ENCODE data around the gene STAT4.

Gene STAT4

DNA sequence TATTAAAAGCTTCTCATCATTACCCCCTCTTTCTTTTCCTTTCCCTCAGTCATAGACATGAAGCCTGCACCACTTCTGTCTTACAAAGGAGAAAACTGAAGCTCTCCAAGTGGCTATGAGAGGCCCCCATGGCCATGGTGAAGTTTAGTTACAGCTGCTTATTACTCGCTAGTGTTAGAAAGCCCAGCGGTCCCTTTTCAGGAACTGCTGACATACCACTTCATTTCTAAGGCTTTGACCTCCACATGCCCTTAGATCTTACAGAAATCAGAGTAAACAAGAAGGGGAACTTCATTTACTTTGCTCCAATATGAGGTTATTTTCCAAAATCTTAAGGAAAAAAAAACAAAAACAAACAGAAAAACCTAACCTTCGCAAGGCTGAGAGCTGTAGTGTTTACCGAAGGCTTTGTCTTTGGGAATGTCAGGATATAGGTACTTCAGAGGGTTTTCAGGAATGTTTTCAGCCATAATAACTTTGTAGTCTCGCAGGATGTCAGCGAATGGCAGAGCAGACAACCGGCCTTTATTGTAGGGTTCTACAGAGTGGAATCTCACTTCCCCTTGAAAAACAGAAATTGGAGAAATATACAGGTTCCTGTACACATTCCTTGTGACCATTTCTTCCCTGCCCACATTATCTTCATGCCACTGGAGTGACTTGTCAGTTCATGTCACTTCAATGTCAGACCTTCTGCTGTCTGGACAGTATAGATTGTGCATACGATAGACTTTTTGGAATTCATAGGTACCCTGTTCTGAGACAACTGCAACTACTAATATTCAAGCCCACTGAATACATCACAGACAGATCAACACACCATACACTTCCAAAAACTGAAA lies 118.0 kb downstream of the STAT4 start:
- Histone ChIP-seq H3K27ac (ENCODE audit: extremely low read depth, low read depth, low read length) (no peak overlapping the region), H3K36me3 (ENCODE audit: control insufficient read depth in 2 of 2, insufficient read depth in 1 of 2, low read length in 2 of 2) (no peaks in the 10 kb centered on the region), H3K4me3 (ENCODE audit: low read depth, low read length) (no peak overlapping the region), H3K4me1 (ENCODE audit: control insufficient read depth, insufficient read depth, low read length) (peaks cover 3% of the 10 kb centered on the region; the same call in 1 of the 2 replicates), H3K9me3 (ENCODE audit: control insufficient read depth, insufficient read depth, low read depth, low read length) (no peaks in the 10 kb centered on the region)
- POLR2A ChIA-PET: no interaction called here
- CTCF ChIA-PET: interaction anchor here (0.6 to 1.0 kb wide), 2 partner anchors 123 to 134 kb away, joined by 4 to 6 read pairs; no protein-coding TSS in a partner anchor
- TF ChIP-seq ZNF416 (tag by site-specific recombination; IDR thresholded peaks at IDR 0.05) (no peak), ZNF747 (tag by site-specific recombination; IDR thresholded peaks at IDR 0.05) (no peak), GLI4 (tag by site-specific recombination; IDR thresholded peaks at IDR 0.05) (no peak), ZNF157 (tag by site-specific recombination; IDR thresholded peaks at IDR 0.05) (no peak), ZNF658 (tag by site-specific recombination; IDR thresholded peaks at IDR 0.05) (no peak), ZNF837 (tag by site-specific recombination; IDR thresholded peaks at IDR 0.05) (no peak), ZNF501 (tag by site-specific recombination; IDR thresholded peaks at IDR 0.05) (no peak), KLF7 (tag by site-specific recombination; IDR thresholded peaks at IDR 0.05; ENCODE audit: borderline replicate concordance) (no peak), ZNF76 (tag by site-specific recombination; IDR thresholded peaks at IDR 0.05; ENCODE audit: borderline replicate concordance, low read depth) (no peak), ZNF792 (tag by site-specific recombination; IDR thresholded peaks at IDR 0.05) (no peak), YY1 (tag by site-specific recombination; IDR thresholded peaks at IDR 0.05) (no peak), ZNF510 (tag by site-specific recombination; IDR thresholded peaks at IDR 0.05; ENCODE audit: insufficient replicate concordance) (no peak), ZNF221 (tag by site-specific recombination; IDR thresholded peaks at IDR 0.05; ENCODE audit: borderline replicate concordance) (no peak)
- TF ChIP-seq, protein P1, sequence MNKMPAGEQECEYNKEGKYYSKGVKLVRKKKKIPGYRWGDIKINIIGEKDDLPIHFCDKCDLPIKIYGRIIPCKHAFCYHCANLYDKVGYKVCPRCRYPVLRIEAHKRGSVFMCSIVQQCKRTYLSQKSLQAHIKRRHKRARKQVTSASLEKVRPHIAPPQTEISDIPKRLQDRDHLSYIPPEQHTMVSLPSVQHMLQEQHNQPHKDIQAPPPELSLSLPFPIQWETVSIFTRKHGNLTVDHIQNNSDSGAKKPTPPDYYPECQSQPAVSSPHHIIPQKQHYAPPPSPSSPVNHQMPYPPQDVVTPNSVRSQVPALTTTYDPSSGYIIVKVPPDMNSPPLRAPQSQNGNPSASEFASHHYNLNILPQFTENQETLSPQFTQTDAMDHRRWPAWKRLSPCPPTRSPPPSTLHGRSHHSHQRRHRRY (tag by site-specific recombination; IDR thresholded peaks at IDR 0.05): no peak
- TF ChIP-seq, protein P2, sequence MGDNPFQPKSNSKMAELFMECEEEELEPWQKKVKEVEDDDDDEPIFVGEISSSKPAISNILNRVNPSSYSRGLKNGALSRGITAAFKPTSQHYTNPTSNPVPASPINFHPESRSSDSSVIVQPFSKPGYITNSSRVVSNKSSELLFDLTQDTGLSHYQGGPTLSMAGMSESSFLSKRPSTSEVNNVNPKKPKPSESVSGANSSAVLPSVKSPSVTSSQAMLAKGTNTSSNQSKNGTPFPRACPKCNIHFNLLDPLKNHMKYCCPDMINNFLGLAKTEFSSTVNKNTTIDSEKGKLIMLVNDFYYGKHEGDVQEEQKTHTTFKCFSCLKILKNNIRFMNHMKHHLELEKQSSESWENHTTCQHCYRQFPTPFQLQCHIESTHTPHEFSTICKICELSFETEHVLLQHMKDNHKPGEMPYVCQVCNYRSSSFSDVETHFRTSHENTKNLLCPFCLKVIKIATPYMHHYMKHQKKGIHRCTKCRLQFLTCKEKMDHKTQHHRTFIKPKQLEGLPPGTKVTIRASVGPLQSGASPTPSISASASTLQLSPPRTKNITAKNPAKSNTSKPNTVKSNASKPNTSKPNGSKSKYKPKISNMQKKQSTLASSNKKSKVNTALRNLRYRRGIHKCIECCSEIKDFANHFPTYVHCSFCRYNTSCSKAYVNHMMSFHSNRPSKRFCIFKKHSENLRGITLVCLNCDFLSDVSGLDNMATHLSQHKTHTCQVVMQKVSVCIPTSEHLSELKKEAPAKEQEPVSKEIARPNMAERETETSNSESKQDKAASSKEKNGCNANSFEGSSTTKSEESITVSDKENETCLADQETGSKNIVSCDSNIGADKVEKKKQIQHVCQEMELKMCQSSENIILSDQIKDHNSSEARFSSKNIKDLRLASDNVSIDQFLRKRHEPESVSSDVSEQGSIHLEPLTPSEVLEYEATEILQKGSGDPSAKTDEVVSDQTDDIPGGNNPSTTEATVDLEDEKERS (tag by site-specific recombination; IDR thresholded peaks at IDR 0.05): no peak

DNA sequence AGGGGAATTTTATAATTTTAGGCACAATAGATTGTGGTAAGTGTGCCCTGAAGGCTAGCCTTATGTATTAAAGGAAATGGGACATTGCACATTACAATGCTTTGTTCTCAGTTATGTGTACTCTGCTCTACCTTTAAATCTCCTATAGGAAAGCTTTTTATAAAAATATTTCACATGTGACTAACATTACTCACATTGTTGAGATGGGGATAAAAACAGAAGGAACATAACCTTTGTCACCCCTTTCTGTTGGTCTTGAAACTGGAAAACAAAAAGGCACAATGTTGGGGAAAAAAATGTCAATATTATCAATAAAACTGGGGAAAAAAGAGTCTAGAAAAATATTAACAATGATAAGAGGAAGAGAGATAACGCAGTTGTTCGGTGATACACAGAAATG lies 119.5 kb downstream of the STAT4 start:
- Histone ChIP-seq H3K4me1 (ENCODE audit: control insufficient read depth, insufficient read depth, low read length) (no peaks in the 10 kb centered on the region), H3K36me3 (ENCODE audit: control insufficient read depth in 2 of 2, insufficient read depth in 1 of 2, low read length in 2 of 2) (no peaks in the 10 kb centered on the region), H3K9me3 (ENCODE audit: control insufficient read depth, insufficient read depth, low read depth, low read length) (no peaks in the 10 kb centered on the region), H3K4me3 (ENCODE audit: low read depth, low read length) (no peak overlapping the region), H3K27ac (ENCODE audit: extremely low read depth, low read depth, low read length) (no peak overlapping the region)
- no peak for TF ChIP-seq ZNF585B (tag by site-specific recombination; IDR thresholded peaks at IDR 0.05)
- CTCF ChIA-PET: interaction anchor here (0.7 kb wide), 1 partner anchor 45 kb away, joined by 5 read pairs; no protein-coding TSS in a partner anchor
- POLR2A ChIA-PET: no interaction called here

DNA sequence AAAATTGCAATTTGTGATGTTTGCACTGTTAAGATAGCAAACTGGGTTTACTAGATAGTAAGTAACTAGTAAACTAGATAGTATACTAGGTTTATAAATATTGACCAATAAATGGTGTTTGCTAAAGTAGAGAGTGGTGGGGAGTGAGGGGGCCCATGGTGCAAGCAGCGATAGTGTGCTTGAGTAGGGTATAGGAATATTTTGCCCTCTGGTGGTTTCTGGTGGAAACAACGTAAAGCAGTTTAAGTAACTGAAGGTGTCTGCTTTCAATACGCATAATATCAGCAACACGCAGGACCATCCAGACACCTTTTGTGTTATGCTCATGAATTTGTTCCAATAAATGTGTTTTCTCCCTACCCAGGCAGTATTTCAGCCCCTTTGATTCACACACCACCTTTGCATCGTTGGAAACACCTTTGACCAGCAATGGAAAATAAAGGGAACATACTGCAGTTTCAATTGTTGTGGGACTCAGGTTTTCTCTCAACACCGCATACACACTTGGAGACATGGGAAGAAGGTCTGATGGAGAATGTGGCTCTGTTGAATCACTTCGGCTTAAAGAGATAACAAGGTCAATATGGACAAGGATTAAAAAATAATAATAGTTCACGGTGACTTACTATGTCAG lies 120.2 kb downstream of the STAT4 start:
- Histone ChIP-seq H3K36me3 (ENCODE audit: control insufficient read depth in 2 of 2, insufficient read depth in 1 of 2, low read length in 2 of 2) (no peaks in the 10 kb centered on the region), H3K27ac (ENCODE audit: extremely low read depth, low read depth, low read length) (no peak overlapping the region), H3K4me1 (ENCODE audit: control insufficient read depth, insufficient read depth, low read length) (no peaks in the 10 kb centered on the region), H3K4me3 (ENCODE audit: low read depth, low read length) (no peak overlapping the region), H3K9me3 (ENCODE audit: control insufficient read depth, insufficient read depth, low read depth, low read length) (no peaks in the 10 kb centered on the region)
- ChIA-PET POLR2A (interaction anchor here (0.6 kb wide), 1 partner anchor 17 kb away, joined by 4 read pairs; no protein-coding TSS in a partner anchor), CTCF (interaction anchor here (0.6 to 2.1 kb wide), 6 partner anchors 18 to 250 kb away, joined by 4 to 6 read pairs (median 5); no protein-coding TSS in a partner anchor)
- TF ChIP-seq ZNF248 (tag by site-specific recombination; IDR thresholded peaks at IDR 0.05) (no peak), HOXD13 (CRISPR knock-in tag; IDR thresholded peaks at IDR 0.05; ENCODE audit: borderline replicate concordance) (no peak), YY2 (tag by site-specific recombination; IDR thresholded peaks at IDR 0.05) (no peak), ZNF654 (tag by site-specific recombination; IDR thresholded peaks at IDR 0.05; ENCODE audit: low read depth) (peak; percentile 52), ZFP69B (tag by site-specific recombination; IDR thresholded peaks at IDR 0.05) (no peak), ZNF157 (tag by site-specific recombination; IDR thresholded peaks at IDR 0.05) (no peak), ZNF621 (tag by site-specific recombination; IDR thresholded peaks at IDR 0.05) (no peak)
- TF ChIP-seq, protein P3, sequence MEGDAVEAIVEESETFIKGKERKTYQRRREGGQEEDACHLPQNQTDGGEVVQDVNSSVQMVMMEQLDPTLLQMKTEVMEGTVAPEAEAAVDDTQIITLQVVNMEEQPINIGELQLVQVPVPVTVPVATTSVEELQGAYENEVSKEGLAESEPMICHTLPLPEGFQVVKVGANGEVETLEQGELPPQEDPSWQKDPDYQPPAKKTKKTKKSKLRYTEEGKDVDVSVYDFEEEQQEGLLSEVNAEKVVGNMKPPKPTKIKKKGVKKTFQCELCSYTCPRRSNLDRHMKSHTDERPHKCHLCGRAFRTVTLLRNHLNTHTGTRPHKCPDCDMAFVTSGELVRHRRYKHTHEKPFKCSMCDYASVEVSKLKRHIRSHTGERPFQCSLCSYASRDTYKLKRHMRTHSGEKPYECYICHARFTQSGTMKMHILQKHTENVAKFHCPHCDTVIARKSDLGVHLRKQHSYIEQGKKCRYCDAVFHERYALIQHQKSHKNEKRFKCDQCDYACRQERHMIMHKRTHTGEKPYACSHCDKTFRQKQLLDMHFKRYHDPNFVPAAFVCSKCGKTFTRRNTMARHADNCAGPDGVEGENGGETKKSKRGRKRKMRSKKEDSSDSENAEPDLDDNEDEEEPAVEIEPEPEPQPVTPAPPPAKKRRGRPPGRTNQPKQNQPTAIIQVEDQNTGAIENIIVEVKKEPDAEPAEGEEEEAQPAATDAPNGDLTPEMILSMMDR (tag by site-specific recombination; IDR thresholded peaks at IDR 0.05): peak; percentile 44

All from HEK293 (cell line).